H9 (cell line): Measurements from ENCODE around the gene LPP. TPM values are rescaled to one million over a fixed set of nuclear protein-coding genes. Genes with fewer than 3 reads are reported as not detected.

Experiments used
- DNase-seq: peaks from one replicate; pipeline ENCODE4 v3.0.0-alpha.2; 2017
- H2AFZ ChIP-seq: one replicate; pipeline ENCODE4 v1.6.1; 2013; ENCODE audit warnings: mild to moderate bottlenecking, low read length, control low read depth, moderate library complexity
- H2AK5ac ChIP-seq: 2 replicates; pipeline ENCODE4 v1.6.1; 2013; ENCODE audit warnings: low read length, control low read depth, mixed read lengths; ENCODE audit not compliant: insufficient read length
- H2BK120ac ChIP-seq: one replicate; pipeline ENCODE4 v1.6.1; 2013; ENCODE audit warnings: low read depth, mild to moderate bottlenecking, low read length, control low read depth, inconsistent platforms; ENCODE audit not compliant: poor library complexity, severe bottlenecking
- H2BK12ac ChIP-seq: 2 replicates; pipeline ENCODE4 v1.6.1; 2013; ENCODE audit warnings: low read length, control low read depth, mixed read lengths, low read depth; ENCODE audit not compliant: insufficient read length
- H2BK15ac ChIP-seq: 2 replicates; pipeline ENCODE4 v1.6.1; 2013; ENCODE audit warnings: low read depth, low read length, control low read depth
- H2BK20ac ChIP-seq: one replicate; pipeline ENCODE4 v1.6.1; 2013; ENCODE audit warnings: low read depth, mild to moderate bottlenecking, low read length, control low read depth, inconsistent platforms; ENCODE audit not compliant: poor library complexity, severe bottlenecking
- H2BK5ac ChIP-seq: 2 replicates; pipeline ENCODE4 v1.6.1; 2013; ENCODE audit warnings: low read length, control low read depth, mixed read lengths; ENCODE audit not compliant: insufficient read length
- H3K14ac ChIP-seq: 2 replicates; pipeline ENCODE4 v1.6.1; 2013; ENCODE audit warnings: low read length, control low read depth; ENCODE audit not compliant: insufficient read depth
- H3K18ac ChIP-seq: 2 replicates; pipeline ENCODE4 v1.6.1; 2013; ENCODE audit warnings: low read depth, mild to moderate bottlenecking, mixed read lengths, low read length, control low read depth; ENCODE audit not compliant: insufficient read length
- H3K23ac ChIP-seq: 2 replicates; pipeline ENCODE4 v1.6.1; 2013; ENCODE audit warnings: low read length, control low read depth, mixed read lengths, low read depth; ENCODE audit not compliant: insufficient read length
- H3K23me2 ChIP-seq: 2 replicates; pipeline ENCODE4 v1.6.1; 2013; ENCODE audit warnings: low read depth, mild to moderate bottlenecking, mixed read lengths, low read length, control low read depth; ENCODE audit not compliant: insufficient read length, poor library complexity, severe bottlenecking
- H3K27ac ChIP-seq: 2 replicates; pipeline ENCODE4 v1.5.1; 2013; ENCODE audit warnings: low read length, control low read depth, mixed read lengths, low read depth; ENCODE audit not compliant: insufficient read length
- H3K27me3 ChIP-seq: 2 replicates; pipeline ENCODE4 v1.6.1; 2013; ENCODE audit warnings: low read length, control low read depth, inconsistent platforms; ENCODE audit not compliant: insufficient read depth
- H3K4ac ChIP-seq: 2 replicates; pipeline ENCODE4 v1.6.1; 2013; ENCODE audit warnings: low read depth, mild to moderate bottlenecking, control low read depth, inconsistent platforms, low read length, moderate library complexity
- H3K4me1 ChIP-seq: 2 replicates; pipeline ENCODE4 v1.6.1; 2013; ENCODE audit warnings: low read length, control low read depth, inconsistent platforms; ENCODE audit not compliant: insufficient read depth
- H3K4me2 ChIP-seq: 2 replicates; pipeline ENCODE4 v1.6.1; 2013; ENCODE audit warnings: low read length, control low read depth, mixed read lengths; ENCODE audit not compliant: insufficient read length, insufficient read depth
- H3K56ac ChIP-seq: 2 replicates; pipeline ENCODE4 v1.6.1; 2013; ENCODE audit warnings: low read depth, mild to moderate bottlenecking, mixed read lengths, low read length, control low read depth; ENCODE audit not compliant: insufficient read length
- H3K79me1 ChIP-seq: 2 replicates; pipeline ENCODE4 v1.6.1; 2013; ENCODE audit warnings: low read depth, mild to moderate bottlenecking, moderate library complexity, low read length, control low read depth, inconsistent platforms; ENCODE audit not compliant: insufficient read depth, poor library complexity, severe bottlenecking
- H3K79me2 ChIP-seq: 2 replicates; pipeline ENCODE4 v1.6.1; 2013; ENCODE audit warnings: low read length, control low read depth, inconsistent platforms; ENCODE audit not compliant: insufficient read depth
- H3K9ac ChIP-seq: 2 replicates; pipeline ENCODE4 v1.6.1; 2013; ENCODE audit warnings: low read length, control low read depth, mixed read lengths; ENCODE audit not compliant: insufficient read length; ENCODE audit errors: extremely low read depth
- H3K9me3 ChIP-seq: one replicate; pipeline ENCODE4 v1.6.1; 2013; ENCODE audit warnings: low read depth, low read length, inconsistent platforms; ENCODE audit not compliant: control insufficient read depth
- H3T11ph ChIP-seq: one replicate; pipeline ENCODE4 v1.6.1; 2013; ENCODE audit warnings: mild to moderate bottlenecking, low read length, control low read depth, inconsistent platforms
- H4K20me1 ChIP-seq: one replicate; pipeline ENCODE4 v1.6.1; 2013; ENCODE audit not compliant: control insufficient read depth, insufficient read length, insufficient read depth
- H4K5ac ChIP-seq: 2 replicates; pipeline ENCODE4 v1.6.1; 2013; ENCODE audit warnings: low read depth, mild to moderate bottlenecking, mixed read lengths, low read length, control low read depth; ENCODE audit not compliant: insufficient read length
- H4K8ac ChIP-seq: replicated peaks from 2 replicates; pipeline ENCODE4 v1.6.1; 2013; ENCODE audit warnings: low read length, control low read depth, mixed read lengths, low read depth; ENCODE audit not compliant: insufficient read length
- H4K91ac ChIP-seq: 2 replicates; pipeline ENCODE4 v1.6.1; 2013; ENCODE audit warnings: low read depth, mild to moderate bottlenecking, moderate library complexity, mixed read lengths, low read length, control low read depth; ENCODE audit not compliant: insufficient read length
- H3K27ac Mint-ChIP-seq, 3 experiments: 2 replicates in 2 of 3; 3 replicates in 1 of 3; pipeline ENCODE4 v1.8.0; 2020 to 2021; ENCODE audit warnings: mixed read lengths in 3 of 3, mild to moderate bottlenecking in 1 of 3, moderate library complexity in 1 of 3
- H3K27me3 Mint-ChIP-seq: 2 replicates; pipeline ENCODE4 v1.8.0; 2021; ENCODE audit warnings: low read depth, mild to moderate bottlenecking, moderate library complexity, mixed read lengths
- H3K36me3 Mint-ChIP-seq, 3 experiments: 2 replicates in 2 of 3; 3 replicates in 1 of 3; pipeline ENCODE4 v1.8.0; 2020 to 2021; ENCODE audit warnings: low read depth in 3 of 3, mixed read lengths in 3 of 3; ENCODE audit not compliant: insufficient read depth in 1 of 3
- H3K4me1 Mint-ChIP-seq, 2 experiments: 2 replicates each; pipeline ENCODE4 v1.8.0; 2020; ENCODE audit warnings: mixed read lengths in 2 of 2
- H3K4me3 Mint-ChIP-seq, 2 experiments: 2 replicates in 1 of 2; 3 replicates in 1 of 2; pipeline ENCODE4 v1.8.0; 2020 to 2021; ENCODE audit warnings: mild to moderate bottlenecking in 2 of 2, mixed read lengths in 2 of 2, moderate library complexity in 1 of 2
- H3K9me3 Mint-ChIP-seq, 2 experiments: 2 replicates in 1 of 2; 3 replicates in 1 of 2; pipeline ENCODE4 v1.8.0; 2020; ENCODE audit warnings: mild to moderate bottlenecking in 2 of 2, mixed read lengths in 2 of 2, moderate library complexity in 1 of 2
- CTCF ChIP-seq: fragments of 200-600 bp; sonication (generic); conservative IDR thresholded peaks from 3 replicates; pipeline ENCODE4 v1.8.0; 2021; ENCODE audit warnings: antibody characterized with exemption, mild to moderate bottlenecking
- WGBS: extraction: QIAGEN DNeasy Blood & Tissue Kit; methylation state at CpG from one replicate; pipeline ENCODE4 v1.1.7; 2013; ENCODE audit warnings: missing lambda C conversion rate, low lambda C conversion rate, mixed read lengths; ENCODE audit not compliant: insufficient read length; ENCODE audit errors: extremely low coverage; 5-methylcytosine and 5-hydroxymethylcytosine counted together
- total RNA-seq: library from RNA; stranded (reverse); gene quantifications from 2 replicates; pipeline ENCODE4 v1.2.1, GENCODE V29; 2021

LPP gene
- total RNA-seq, 1 experiment from 2014 or later = 64.6 TPM

GRCh38 chr3:188796122-188796631 is 642.2 kb downstream of the LPP start:
- H3K27me3 Mint-ChIP-seq = no peaks in the 10 kb centered on the region
- no peaks in the 10 kb centered on the region; the same call in 1 of the 2 replicates for H3K4me1 ChIP-seq
- H3K4me2 ChIP-seq = no peak overlapping the region
- no peak overlapping the region for H4K91ac ChIP-seq
- H3K27ac ChIP-seq = no peak overlapping the region
- no peak overlapping the region for H2BK12ac ChIP-seq
- H2AFZ ChIP-seq = no peak overlapping the region
- no peak overlapping the region for H3K18ac ChIP-seq
- H3K4ac ChIP-seq = no peak overlapping the region
- H3K4me3 Mint-ChIP-seq = no peak overlapping the region
- no peaks in the 10 kb centered on the region for H3K23me2 ChIP-seq
- no peaks in the 10 kb centered on the region for H3K79me1 ChIP-seq
- no peak overlapping the region for H4K5ac ChIP-seq
- H3K23ac ChIP-seq = no peak overlapping the region
- no peaks in the 10 kb centered on the region for H3K79me2 ChIP-seq
- H3K56ac ChIP-seq = no peak overlapping the region
- H4K8ac ChIP-seq = no peak overlapping the region
- no peaks in the 10 kb centered on the region for H3K9me3 Mint-ChIP-seq
- no peaks in the 10 kb centered on the region for H3K27me3 ChIP-seq
- no peak for TF ChIP-seq CTCF
- H3K9me3 ChIP-seq = no peaks in the 10 kb centered on the region
- H3K9ac ChIP-seq = no peak overlapping the region
- no peak overlapping the region for H2BK5ac ChIP-seq
- H3K27ac Mint-ChIP-seq = no peak overlapping the region
- no peak overlapping the region for H2BK20ac ChIP-seq
- H3K4me1 Mint-ChIP-seq = peaks cover 11 to 12% of the 10 kb centered on the region in 2 experiments
- no peak overlapping the region for H2BK120ac ChIP-seq
- H4K20me1 ChIP-seq = no peaks in the 10 kb centered on the region
- no CpG with 5 or more reads among the region's 3 CpGs for WGBS
- H3T11ph ChIP-seq = no peak overlapping the region
- no peak overlapping the region for H2AK5ac ChIP-seq
- H3K36me3 Mint-ChIP-seq = no peaks in the 10 kb centered on the region
- no peak for DNase-seq
- H2BK15ac ChIP-seq = no peak overlapping the region
- H3K14ac ChIP-seq = no peak overlapping the region
